H1 (cell line): ENCODE measurements around the gene GLRB. TPM values are rescaled to one million over a fixed set of nuclear protein-coding genes. Genes with fewer than 3 reads are reported as not detected.

Experiments used
- CTCF ChIA-PET: fragments of 300-600 bp; sonication (Branson Sonifier 250); formaldehyde crosslinking; loops from one replicate; lab custom pipeline; 2021; ENCODE audit not compliant: partially characterized antibody; lab: Charles Lee
- POLR2A ChIA-PET: fragments of 300-600 bp; sonication (Branson Sonifier 250); formaldehyde crosslinking; loops from one replicate; lab custom pipeline; 2021; ENCODE audit warnings: inconsistent platforms; ENCODE audit not compliant: partially characterized antibody; lab: Charles Lee
- DNase-seq, 2 experiments: peaks; one replicate each; pipeline versions ENCODE4 v3.0.0 to v3.0.0-alpha.2; 2010 to 2022; ENCODE audit warnings: low spot score in 2 of 2, low read depth in 1 of 2, mixed read lengths in 1 of 2
- FAIRE-seq: peaks from 2 replicates; lab custom pipeline; 2011; peaks lifted over from hg19 to GRCh38; lab: Jason Lieb, UNC
- H2AFZ ChIP-seq: 2 replicates; pipeline ENCODE4 v1.8.1; 2012; ENCODE audit warnings: low read length, inconsistent platforms
- H2AK5ac ChIP-seq: 2 replicates; pipeline ENCODE4 v1.6.1; 2013; ENCODE audit warnings: low read depth, low read length
- H2BK120ac ChIP-seq: replicated peaks from 2 replicates; pipeline ENCODE3; 2013; ENCODE audit warnings: low read depth, low read length, inconsistent platforms
- H2BK12ac ChIP-seq: 2 replicates; pipeline ENCODE4 v1.6.1; 2013; ENCODE audit warnings: low read depth, low read length
- H2BK15ac ChIP-seq: 2 replicates; pipeline ENCODE4 v1.6.1; 2013; ENCODE audit warnings: low read length
- H2BK20ac ChIP-seq: 2 replicates; pipeline ENCODE4 v1.6.1; 2013; ENCODE audit warnings: low read length
- H2BK5ac ChIP-seq: 2 replicates; pipeline ENCODE4 v1.6.1; 2013; ENCODE audit warnings: low read depth, low read length
- H3K14ac ChIP-seq: 2 replicates; pipeline ENCODE4 v1.6.1; 2013; ENCODE audit warnings: inconsistent platforms; ENCODE audit not compliant: insufficient read length
- H3K18ac ChIP-seq: 2 replicates; pipeline ENCODE4 v1.6.1; 2013; ENCODE audit warnings: low read length; ENCODE audit errors: extremely low read depth
- H3K23ac ChIP-seq: 2 replicates; pipeline ENCODE4 v1.6.1; 2013; ENCODE audit warnings: inconsistent platforms; ENCODE audit not compliant: insufficient read length
- H3K23me2 ChIP-seq: 2 replicates; pipeline ENCODE4 v1.6.1; 2013; ENCODE audit warnings: low read depth, low read length
- H3K27ac ChIP-seq: 2 replicates; pipeline ENCODE4 v1.6.1; 2011; ENCODE audit warnings: low read depth, low read length, inconsistent platforms
- H3K27me3 ChIP-seq, 4 experiments: replicated peaks in 1 of 4; 1 replicate in 1 of 4; 2 replicates in 3 of 4; pipeline versions ENCODE4 v1.6.1 to v1.8.1; 2011 to 2013; ENCODE audit warnings: low read length in 3 of 4, mild to moderate bottlenecking in 3 of 4, inconsistent platforms in 2 of 4, mixed read lengths in 2 of 4, moderate library complexity in 1 of 4; ENCODE audit not compliant: control insufficient read depth in 3 of 4, insufficient read depth in 3 of 4; ENCODE audit errors: extremely low read depth in 1 of 4
- H3K36me3 ChIP-seq, 4 experiments: 2 replicates each; pipeline versions ENCODE4 v1.6.1 to v1.8.1; 2011 to 2013; ENCODE audit warnings: mild to moderate bottlenecking in 4 of 4, low read length in 3 of 4, moderate library complexity in 2 of 4, control low read depth in 1 of 4, inconsistent platforms in 1 of 4; ENCODE audit not compliant: insufficient read depth in 4 of 4, control insufficient read depth in 2 of 4
- H3K4ac ChIP-seq: replicated peaks from 2 replicates; pipeline ENCODE3; 2013; ENCODE audit warnings: low read length, low read depth, mixed read lengths, inconsistent platforms; ENCODE audit not compliant: insufficient read length
- H3K4me1 ChIP-seq, 4 experiments: replicated peaks in 1 of 4; 1 replicate in 1 of 4; 2 replicates in 3 of 4; pipeline versions ENCODE4 v1.6.1 to v1.8.1; 2011 to 2013; ENCODE audit warnings: low read length in 3 of 4, inconsistent platforms in 2 of 4, mixed read lengths in 1 of 4; ENCODE audit not compliant: insufficient read depth in 4 of 4, control insufficient read depth in 3 of 4
- H3K4me2 ChIP-seq, 2 experiments: 2 replicates each; pipeline versions ENCODE4 v1.6.1 to v1.8.1; 2011 to 2013; ENCODE audit warnings: low read depth in 2 of 2, low read length in 2 of 2, control low read depth in 1 of 2, inconsistent platforms in 1 of 2, mild to moderate bottlenecking in 1 of 2; ENCODE audit not compliant: insufficient read depth in 1 of 2
- H3K4me3 ChIP-seq, 4 experiments: fragments of 200-600, 300-600 bp in 1 of 4; sonication (generic), shearing (Covaris generic), sonication (Bioruptor Twin) in 1 of 4; 2 replicates each; pipeline versions ENCODE4 v1.5.1 to v1.8.1; 2011 to 2016; ENCODE audit warnings: low read length in 4 of 4, low read depth in 3 of 4, control low read depth in 2 of 4, inconsistent platforms in 2 of 4, mild to moderate bottlenecking in 2 of 4, mixed read lengths in 1 of 4, moderate library complexity in 1 of 4; ENCODE audit not compliant: insufficient read depth in 2 of 4; ENCODE audit errors: extremely low read depth in 1 of 4
- H3K56ac ChIP-seq: replicated peaks from 2 replicates; pipeline ENCODE3; 2013; ENCODE audit warnings: low read depth, mild to moderate bottlenecking, mixed read lengths, low read length, inconsistent platforms; ENCODE audit not compliant: insufficient read length
- H3K79me1 ChIP-seq: 2 replicates; pipeline ENCODE4 v1.6.1; 2013; ENCODE audit warnings: low read depth, low read length, control low read depth
- H3K79me2 ChIP-seq, 2 experiments: 2 replicates each; pipeline versions ENCODE4 v1.6.1 to v1.8.1; 2012 to 2013; ENCODE audit warnings: low read length in 2 of 2, mild to moderate bottlenecking in 2 of 2, inconsistent platforms in 1 of 2; ENCODE audit not compliant: insufficient read depth in 2 of 2, control insufficient read depth in 1 of 2
- H3K9ac ChIP-seq, 4 experiments: replicated peaks in 1 of 4; 1 replicate in 1 of 4; 2 replicates in 3 of 4; pipeline versions ENCODE4 v1.6.1 to v1.8.1; 2011 to 2013; ENCODE audit warnings: low read depth in 3 of 4, low read length in 3 of 4, control low read depth in 2 of 4, mild to moderate bottlenecking in 2 of 4, moderate library complexity in 2 of 4, inconsistent platforms in 1 of 4; ENCODE audit errors: extremely low read depth in 1 of 4
- H3K9me3 ChIP-seq, 2 experiments: 2 replicates each; pipeline versions ENCODE4 v1.6.1 to v1.8.1; 2012 to 2013; ENCODE audit warnings: mild to moderate bottlenecking in 2 of 2, moderate library complexity in 2 of 2, control low read depth in 1 of 2, inconsistent platforms in 1 of 2, low read depth in 1 of 2, low read length in 1 of 2, mixed read lengths in 1 of 2; ENCODE audit not compliant: insufficient read depth in 2 of 2
- H4K20me1 ChIP-seq, 2 experiments: replicated peaks in 1 of 2; 2 replicates each; pipeline versions ENCODE3 to v1.8.1; 2011 to 2013; ENCODE audit warnings: inconsistent platforms in 2 of 2, low read length in 2 of 2, mild to moderate bottlenecking in 1 of 2; ENCODE audit not compliant: insufficient read depth in 2 of 2, control insufficient read depth in 1 of 2
- H4K5ac ChIP-seq: 2 replicates; pipeline ENCODE4 v1.6.1; 2013; ENCODE audit warnings: low read length, low read depth, mixed read lengths, inconsistent platforms; ENCODE audit not compliant: insufficient read length
- H4K8ac ChIP-seq: 2 replicates; pipeline ENCODE4 v1.8.0; 2013; ENCODE audit warnings: mild to moderate bottlenecking, moderate library complexity, low read length, inconsistent platforms; ENCODE audit not compliant: insufficient read depth; ENCODE audit errors: extremely low read depth
- H4K91ac ChIP-seq: replicated peaks from 2 replicates; pipeline ENCODE3; 2013; ENCODE audit warnings: low read length, mixed read lengths, inconsistent platforms; ENCODE audit not compliant: insufficient read length
- ATF3 ChIP-seq: IDR thresholded peaks from 2 replicates; pipeline ENCODE4 v1.6.1; 2011; ENCODE audit warnings: low read depth, mild to moderate bottlenecking, low read length; ENCODE audit not compliant: insufficient read depth
- CBX5 ChIP-seq: fragments of 300-800, 300-1000 bp; sonication (generic); IDR thresholded peaks from 2 replicates; pipeline ENCODE4 v1.7.1; 2016; ENCODE audit warnings: antibody characterized with exemption, low read length, low read depth
- GTF2F1 ChIP-seq: IDR thresholded peaks from 2 replicates; pipeline ENCODE4 v1.6.1; 2012; ENCODE audit warnings: low read depth, low read length, improper control_type of control experiment, borderline replicate concordance
- KDM4A ChIP-seq: IDR thresholded peaks from one replicate; pipeline ENCODE4 v1.7.1; 2012; ENCODE audit warnings: low read depth, mild to moderate bottlenecking, moderate library complexity, low read length, inconsistent platforms; ENCODE audit not compliant: severe bottlenecking
- MAFK ChIP-seq: IDR thresholded peaks from 2 replicates; pipeline ENCODE4 v1.6.1; 2012; ENCODE audit warnings: low read depth, mild to moderate bottlenecking, improper control_type of control experiment, low read length
- NANOG ChIP-seq: IDR thresholded peaks from 2 replicates; pipeline ENCODE4 v1.6.1; 2011; ENCODE audit warnings: low read length, low read depth, mild to moderate bottlenecking, inconsistent platforms; ENCODE audit not compliant: insufficient read depth, poor library complexity, severe bottlenecking
- RAD21 ChIP-seq, 2 experiments: IDR thresholded peaks in 1 of 2; conservative IDR thresholded peaks in 1 of 2; 2 replicates each; pipeline ENCODE4 v1.6.1; 2011; ENCODE audit warnings: low read depth in 2 of 2, low read length in 2 of 2, improper control_type of control experiment in 1 of 2, inconsistent platforms in 1 of 2, mild to moderate bottlenecking in 1 of 2, moderate library complexity in 1 of 2
- RBBP5 ChIP-seq: IDR thresholded peaks from 2 replicates; pipeline ENCODE4 v1.7.1; 2012; ENCODE audit warnings: low read depth, mild to moderate bottlenecking, inconsistent platforms, low read length, moderate library complexity, borderline replicate concordance
- RFX5 ChIP-seq: IDR thresholded peaks from 2 replicates; pipeline ENCODE4 v1.6.1; 2011; ENCODE audit warnings: low read depth, low read length, improper control_type of control experiment, borderline replicate concordance
- SRF ChIP-seq: IDR thresholded peaks from 2 replicates; pipeline ENCODE4 v1.6.1; 2011; ENCODE audit warnings: mild to moderate bottlenecking, low read depth, low read length, moderate library complexity
- polyA plus RNA-seq, 7 experiments: library from polyadenylated mRNA; depleted of rRNA in 3 of 7; stranded (reverse) in 5 of 7; unstranded in 2 of 7; fragments of >200 nt in 5 of 7; fragments of 200-250 nt in 2 of 7; gene quantifications; 1 replicate in 5 of 7; 2 replicates in 1 of 7; 4 replicates in 1 of 7; pipeline versions ENCODE4 v1.2.1 to v1.2.3, GENCODE V29; 2011 to 2013; ENCODE audit warnings: missing spikeins in 2 of 7, mixed read lengths in 2 of 7
- total RNA-seq: library from RNA; stranded (reverse); fragmentation: NEBNext Ultra II Directional; extraction: Animal tissue kit (Norgen Biotek cat#: 25700); gene quantifications from 2 replicates; pipeline ENCODE4 v1.2.1, GENCODE V29; 2021

GLRB gene
- total and polyA plus RNA-seq, 2 of the 8 experiments (the other 6 are each of a cell fraction or from before 2014, with no cell fraction given) = 0.33 to 1.1 TPM

GRCh38 chr4:157072002-157072401, 3.9 kb upstream of the GLRB start:
- Histone ChIP-seq H4K8ac (no peak overlapping the region), H2BK15ac (no peak overlapping the region), H2AK5ac (no peak overlapping the region), H2BK12ac (no peak overlapping the region), H4K5ac (no peak overlapping the region), H4K91ac (no peak overlapping the region), H3K9me3 (no peaks in the 10 kb centered on the region), H3K23me2 (peaks cover 4% of the 10 kb centered on the region; the same call in 1 of the 2 replicates), H3K4me3 (no peak overlapping the region), H3K14ac (no peak overlapping the region), H3K79me1 (no peaks in the 10 kb centered on the region), H2AFZ (no peak overlapping the region), H3K4me2 (no peak overlapping the region), H3K4ac (no peak overlapping the region), H4K20me1 (no peaks in the 10 kb centered on the region), H2BK5ac (no peak overlapping the region), H2BK20ac (no peak overlapping the region), H3K23ac (no peak overlapping the region), H3K36me3 (no peaks in the 10 kb centered on the region), H3K18ac (no peak overlapping the region), H3K79me2 (no peaks in the 10 kb centered on the region), H3K27ac (no peak overlapping the region), H3K4me1 (peaks cover 0 to 2% (median 0%) of the 10 kb centered on the region in 4 experiments; a peak in 2 of 7 replicates), H2BK120ac (no peak overlapping the region), H3K9ac (no peak overlapping the region), H3K56ac (no peak overlapping the region), H3K27me3 (peaks cover 0 to 17% (median 13%) of the 10 kb centered on the region in 4 experiments; a peak in 6 of 7 replicates)
- DNase-seq = no peak
- POLR2A ChIA-PET = no interaction called here
- FAIRE-seq = no peak
- no peak for TF ChIP-seq GTF2F1
- no peak for TF ChIP-seq RAD21 (IDR thresholded peaks at IDR 0.05 in 1 of 2, conservative IDR thresholded peaks at IDR 0.05 in 1 of 2; ENCODE audit: low read depth in 2 of 2, low read length in 2 of 2)
- TF ChIP-seq CBX5 = no peak
- TF ChIP-seq NANOG = no peak
- TF ChIP-seq RBBP5 = no peak
- no peak for TF ChIP-seq MAFK
- TF ChIP-seq RFX5 = no peak
- TF ChIP-seq KDM4A = no peak
- no peak for TF ChIP-seq ATF3
- TF ChIP-seq SRF = no peak
- CTCF ChIA-PET = no interaction called here
